ENCODE results near the gene CCDC17.
"Not testable (repeated sequence)": the region's sequence is repeated elsewhere in the genome, so short reads cannot be mapped to it uniquely, and the experiment has no call there.

The CCDC17 gene

GRCh38 chr1:45621895-45622523 lies 1.8 kb downstream of the CCDC17 start:
- DNase-seq (ENCODE audit: low read depth), result no peak

- DNase-seq (ENCODE audit: low read depth), result no peak
Measured at GRCh38 chr1:45621501-45621836, 2.4 kb downstream of the CCDC17 start.

- no peak for DNase-seq (ENCODE audit: low read depth)
Measured at GRCh38 chr1:45620588-45621500, 3.0 kb downstream of the CCDC17 start.

- DNase-seq (ENCODE audit: low read depth), result no peak
Measured at GRCh38 chr1:45619149-45619921, 4.5 kb downstream of the CCDC17 start.

- DNase-seq (ENCODE audit: low read depth), result no peak
Measured at GRCh38 chr1:45617618-45618017, 6.2 kb downstream of the CCDC17 start.

- DNase-seq (ENCODE audit: low read depth), result no peak
Measured at GRCh38 chr1:45615885-45616284, 8.0 kb downstream of the CCDC17 start.

GRCh38 chr1:45612941-45613579 lies 10.8 kb downstream of the CCDC17 start:
- no peak for DNase-seq (ENCODE audit: low read depth)

- DNase-seq (ENCODE audit: low read depth), result no peak
Measured at GRCh38 chr1:45610589-45611226, 13.1 kb downstream of the CCDC17 start.

GRCh38 chr1:45608175-45609156 lies 15.4 kb downstream of the CCDC17 start:
- no peak for DNase-seq (ENCODE audit: low read depth)

GRCh38 chr1:45607404-45608074 lies 16.3 kb downstream of the CCDC17 start:
- DNase-seq (ENCODE audit: low read depth), result no peak

- no peak for DNase-seq (ENCODE audit: low read depth)
Measured at GRCh38 chr1:45604239-45604638, 19.6 kb downstream of the CCDC17 start.

- DNase-seq (ENCODE audit: low read depth), result not testable (repeated sequence)
Measured at GRCh38 chr1:45596765-45597164, 27.1 kb downstream of the CCDC17 start.

- DNase-seq (ENCODE audit: low read depth), result no peak
Measured at GRCh38 chr1:45594412-45594811, 29.4 kb downstream of the CCDC17 start.

GRCh38 chr1:45589861-45590260 lies 34.0 kb downstream of the CCDC17 start:
- DNase-seq (ENCODE audit: low read depth), result no peak

- no peak for DNase-seq (ENCODE audit: low read depth)
Measured at GRCh38 chr1:45586769-45587168, 37.1 kb downstream of the CCDC17 start.

- no peak for DNase-seq (ENCODE audit: low read depth)
Measured at GRCh38 chr1:45585496-45586075, 38.3 kb downstream of the CCDC17 start.

GRCh38 chr1:45585110-45585426 lies 38.8 kb downstream of the CCDC17 start:
- no peak for DNase-seq (ENCODE audit: low read depth)

GRCh38 chr1:45584351-45585109 lies 39.3 kb downstream of the CCDC17 start:
- peak; percentile 55 for DNase-seq (ENCODE audit: low read depth)
